ENCODE measurements around the gene NME5. TPM values are rescaled to one million over a fixed set of nuclear protein-coding genes. Genes with fewer than 3 reads are reported as not detected.

Gene NME5
- polyA plus RNA-seq, 12 donors = 0.72 to 1.6 (median 1.1) TPM; not detected in 2

DNA sequence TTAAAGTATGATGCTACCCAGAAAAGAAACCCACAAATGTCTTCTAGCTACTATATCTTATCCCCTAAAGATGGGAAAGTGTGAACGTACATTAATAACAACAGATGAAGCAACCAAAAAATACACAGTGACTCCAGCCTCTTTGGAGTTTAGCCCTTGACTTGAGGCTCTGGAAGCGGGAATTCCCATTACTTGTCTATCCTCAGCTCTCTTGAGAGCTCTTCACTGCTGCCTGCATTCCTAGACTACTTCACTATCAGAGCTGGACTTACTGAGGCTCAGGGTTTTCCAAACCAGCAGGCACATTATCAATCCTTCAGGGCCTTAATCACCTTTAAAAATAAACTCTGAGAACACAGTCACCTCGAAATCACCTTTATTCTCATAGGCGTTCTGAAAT lies 1.0 kb upstream of the NME5 start:
- DNase-seq = no peak

DNA sequence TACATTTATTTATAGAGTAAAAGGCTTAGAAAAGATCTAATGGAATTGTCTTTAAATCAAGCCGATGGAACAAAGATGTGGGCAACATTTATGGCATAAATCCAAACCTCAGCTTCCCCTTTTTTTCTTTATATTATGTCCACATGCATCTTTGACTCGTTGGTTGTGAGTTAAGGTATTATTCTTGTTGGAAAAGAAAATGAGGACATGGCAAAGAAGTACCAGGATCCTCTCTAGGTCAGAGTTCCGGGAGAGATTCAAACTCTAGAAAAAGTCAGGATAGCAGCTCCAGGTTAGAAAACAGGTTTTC lies 508 bp upstream of the NME5 start:
- no peak for DNase-seq

DNA sequence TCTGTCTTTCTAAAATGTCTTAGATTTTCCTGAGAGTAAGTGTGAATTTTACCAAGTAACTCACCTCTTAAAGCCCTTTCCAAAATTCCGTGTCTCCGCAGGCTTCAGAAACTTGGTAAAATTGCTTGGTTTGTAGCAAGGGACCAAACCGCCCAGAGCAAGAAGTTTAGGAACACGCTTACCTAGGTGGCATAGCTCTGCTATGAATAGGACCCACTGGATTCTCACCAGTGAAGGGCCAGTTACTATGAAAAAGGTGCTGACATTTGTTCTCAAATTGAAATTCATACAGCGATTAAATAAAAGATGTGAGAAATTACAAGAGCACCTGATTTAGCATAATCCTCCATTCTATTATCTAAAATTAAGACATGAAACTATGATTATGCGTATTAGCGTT lies 6.7 kb downstream of the NME5 start:
- DNase-seq = no peak

DNA sequence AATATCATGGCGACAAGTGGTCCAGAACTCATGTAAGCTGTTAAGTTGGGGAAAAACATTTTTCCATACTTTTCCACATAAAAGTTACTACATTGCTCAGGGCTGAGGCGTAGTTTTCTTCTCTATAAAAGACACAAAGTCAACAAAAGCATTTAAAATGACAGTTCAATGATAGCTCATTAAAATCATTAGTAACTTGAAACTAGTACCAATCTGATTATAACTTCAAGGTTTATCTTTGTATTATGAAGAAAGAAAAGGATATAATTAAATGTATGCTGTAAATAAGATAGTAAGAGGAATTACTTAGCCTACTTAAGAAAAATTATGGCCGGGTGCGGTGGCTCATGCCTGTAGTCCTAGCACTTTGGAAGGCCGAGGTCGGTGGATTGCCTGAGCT lies 9.9 kb downstream of the NME5 start:
- DNase-seq = no peak

DNA sequence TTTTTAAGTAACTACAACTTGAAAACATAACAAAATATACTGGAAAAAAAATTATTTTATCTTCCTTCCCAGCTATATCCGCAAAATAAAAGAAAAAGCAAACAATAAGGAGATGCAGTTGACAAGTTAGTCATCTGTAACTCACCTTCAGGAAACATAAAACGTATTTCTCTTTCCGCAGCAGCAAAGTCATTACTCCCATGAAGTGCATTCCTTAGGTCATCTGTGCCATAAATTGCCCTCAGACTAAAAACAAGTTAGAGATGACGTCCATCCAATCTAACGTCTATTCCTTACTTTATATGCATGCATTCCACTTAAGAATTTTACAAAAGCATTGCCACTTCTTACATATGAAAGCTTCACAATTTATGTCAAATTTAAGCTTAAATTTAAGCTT lies 10.9 kb downstream of the NME5 start:
- DNase-seq = no peak

DNA sequence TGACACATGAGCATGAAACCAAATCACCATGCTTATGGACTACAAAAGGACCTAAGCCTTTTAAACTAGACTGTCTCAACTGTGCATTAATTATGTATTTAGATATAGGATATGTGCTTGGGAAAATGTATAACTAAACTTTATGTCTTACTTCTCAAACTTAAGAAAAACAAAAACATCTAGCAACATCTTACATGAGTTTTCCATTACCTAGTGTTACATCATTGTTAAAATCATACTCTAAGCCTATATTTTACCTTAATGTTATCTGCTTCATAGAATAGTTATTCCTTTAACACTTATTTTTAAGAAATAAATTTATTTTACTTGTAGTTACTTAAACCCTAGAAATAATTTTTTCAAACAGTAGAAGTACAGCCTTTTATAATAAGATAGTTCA lies 24.0 kb downstream of the NME5 start:
- no peak for DNase-seq

DNA sequence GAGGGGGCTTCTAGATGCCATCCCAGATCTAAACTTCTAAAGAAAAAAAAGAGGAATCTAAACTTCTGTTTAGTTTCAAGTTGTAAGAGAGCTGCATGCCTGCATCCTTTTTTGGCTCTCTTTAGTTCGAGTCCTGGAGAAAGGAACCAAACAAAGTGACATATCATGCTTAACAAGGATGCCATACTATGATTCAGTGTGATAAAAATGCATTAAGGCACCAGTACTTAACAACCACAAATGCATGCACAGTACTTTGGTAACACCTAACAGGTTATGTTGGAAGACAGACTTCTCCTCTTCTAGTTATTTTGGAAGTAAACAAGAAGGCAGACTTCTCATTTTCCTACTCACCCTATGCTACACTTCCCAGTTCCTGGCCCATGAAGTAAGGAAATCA lies 27.3 kb downstream of the NME5 start:
- no peak for DNase-seq

DNA sequence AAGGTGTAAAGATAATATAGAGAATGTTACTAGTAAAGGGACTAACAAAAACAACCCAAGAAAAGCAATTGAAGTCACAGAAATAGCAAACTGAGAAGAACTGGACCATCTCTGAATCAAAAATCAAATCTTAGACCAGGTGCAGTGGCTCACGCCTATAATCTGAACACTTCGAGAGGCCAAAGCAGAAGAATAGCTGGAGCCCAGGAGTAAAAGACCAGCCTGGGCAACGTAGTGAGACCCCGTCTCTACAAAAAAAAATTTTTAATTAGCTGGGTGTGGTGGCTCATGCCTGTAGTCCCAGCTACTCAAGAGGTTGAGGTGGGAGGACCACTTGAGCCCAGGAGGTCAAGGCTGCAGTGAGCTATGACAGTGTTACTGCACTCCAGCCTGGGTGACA lies 28.0 kb downstream of the NME5 start:
- no peak for DNase-seq

DNA sequence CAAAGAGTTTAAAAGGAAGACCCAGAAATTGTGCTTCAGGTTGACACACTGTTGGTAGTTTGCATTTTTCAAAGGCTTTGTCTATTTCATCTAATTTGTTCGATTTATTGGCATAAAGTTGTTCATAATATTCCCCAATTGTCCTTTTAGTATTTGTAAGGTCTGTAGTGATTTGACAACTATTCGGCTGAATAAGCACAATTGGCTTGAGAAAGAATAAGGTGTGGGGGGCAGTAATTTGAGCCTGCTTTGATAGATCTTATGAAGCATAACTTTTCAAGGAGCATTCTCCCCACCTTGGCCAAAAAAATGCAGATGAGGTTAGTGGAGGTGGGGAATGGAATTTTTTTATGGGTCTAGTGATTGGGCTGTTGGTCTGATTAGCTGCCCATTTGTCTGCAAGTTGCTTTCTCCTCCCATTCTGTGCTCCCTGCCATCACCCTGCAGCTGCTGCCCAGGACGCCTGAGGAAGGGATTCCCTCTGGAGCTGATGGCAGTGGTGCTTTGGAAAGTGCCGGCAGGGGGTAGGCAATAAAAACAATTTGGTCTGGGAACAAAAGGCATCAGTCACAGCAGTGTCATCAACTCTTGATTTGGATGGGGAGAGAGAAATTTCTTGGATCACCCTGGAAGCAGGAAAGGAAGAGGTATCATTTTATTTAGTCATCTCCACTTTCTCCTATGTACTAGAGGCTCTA lies 28.8 kb downstream of the NME5 start:
- no peak for DNase-seq

DNA sequence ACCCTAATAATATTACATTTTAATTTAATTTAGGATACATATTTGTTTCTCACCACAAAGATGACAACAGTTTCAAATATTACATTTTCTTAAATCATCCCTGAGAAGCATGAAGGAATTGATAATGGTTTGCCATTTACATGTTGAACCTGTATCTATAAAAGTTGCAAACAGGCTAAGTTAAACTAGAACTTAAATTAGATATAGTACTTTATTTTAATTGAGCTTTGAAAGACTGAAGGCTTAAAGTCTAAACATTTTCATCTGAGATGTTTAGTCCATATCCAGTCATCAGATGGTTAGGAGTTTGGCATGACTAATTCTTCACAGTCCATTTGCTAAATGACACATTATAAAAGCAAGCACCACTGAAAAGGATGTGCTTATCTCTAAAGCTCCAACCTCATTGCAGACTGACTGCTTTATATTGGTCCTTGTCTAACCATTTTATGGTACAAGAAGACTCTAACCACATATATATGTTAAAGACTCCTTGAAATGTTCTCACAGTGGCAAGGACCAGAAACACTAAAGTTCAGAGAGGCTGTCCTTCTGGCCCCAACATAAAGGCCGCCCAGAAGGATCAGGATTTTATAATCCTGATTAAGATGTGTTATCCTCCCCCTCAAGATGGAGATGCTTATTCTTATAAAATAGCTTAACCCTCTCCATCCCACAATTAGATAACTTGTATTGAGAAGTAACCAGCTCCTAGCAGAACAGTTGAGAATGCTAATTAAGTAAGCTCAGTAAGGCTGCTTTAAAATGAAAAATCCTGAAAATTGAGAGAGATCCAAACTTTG lies 29.6 kb downstream of the NME5 start:
- no peak for DNase-seq

DNA sequence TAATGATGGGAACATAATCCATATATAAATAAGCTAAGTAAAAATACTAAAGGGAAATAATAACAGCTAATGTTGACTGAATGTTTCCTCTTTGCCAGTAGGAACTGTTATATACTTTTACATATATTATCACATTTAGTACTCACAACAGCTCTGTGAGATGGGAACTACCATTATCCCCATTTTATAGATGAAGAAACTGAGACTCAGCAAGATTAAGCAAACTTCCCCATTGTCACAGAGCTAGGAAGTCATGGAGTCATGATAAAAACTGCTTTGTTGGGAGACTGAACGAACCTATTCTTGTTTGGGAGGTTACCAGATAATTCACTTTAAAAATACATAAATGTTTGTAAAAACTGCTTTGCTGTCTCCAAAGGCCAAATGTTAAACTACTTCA lies 32.0 kb downstream of the NME5 start:
- no peak for DNase-seq

DNA sequence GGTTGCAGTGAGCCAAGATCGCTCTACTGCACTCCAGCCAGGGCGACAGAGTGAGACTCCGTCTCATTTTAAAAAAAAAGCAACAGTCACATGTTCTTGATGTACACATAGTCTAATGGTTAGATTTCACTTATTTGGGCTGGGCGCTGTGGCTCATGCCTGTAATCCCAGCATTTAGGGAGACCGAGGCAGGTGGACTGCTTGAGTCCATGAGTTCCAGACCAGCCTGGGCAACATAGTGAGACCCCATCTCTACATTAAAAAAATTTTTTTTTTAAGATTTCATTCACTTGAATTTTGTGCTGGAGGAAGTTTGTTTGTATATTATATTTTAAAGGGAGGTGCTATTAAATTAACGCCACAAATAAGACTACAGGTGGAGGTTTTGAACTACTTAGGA lies 33.5 kb downstream of the NME5 start:
- DNase-seq = no peak

DNA sequence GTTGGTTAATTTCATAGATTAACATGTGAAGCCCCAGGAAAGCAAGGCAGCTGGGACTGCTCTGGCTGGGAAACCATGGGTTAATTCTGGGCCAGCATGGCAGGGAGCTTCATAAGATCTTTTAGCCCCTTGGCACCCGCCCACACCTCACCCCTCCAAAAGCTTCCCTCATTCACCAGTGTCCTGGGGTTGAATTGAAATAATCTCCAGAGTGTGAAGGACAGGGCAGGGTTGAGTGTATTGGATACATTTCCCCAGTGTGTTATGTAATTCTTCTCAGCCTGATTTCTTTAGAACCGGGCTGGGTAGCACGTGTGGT lies 36.0 kb downstream of the NME5 start:
- DNase-seq = no peak

DNA sequence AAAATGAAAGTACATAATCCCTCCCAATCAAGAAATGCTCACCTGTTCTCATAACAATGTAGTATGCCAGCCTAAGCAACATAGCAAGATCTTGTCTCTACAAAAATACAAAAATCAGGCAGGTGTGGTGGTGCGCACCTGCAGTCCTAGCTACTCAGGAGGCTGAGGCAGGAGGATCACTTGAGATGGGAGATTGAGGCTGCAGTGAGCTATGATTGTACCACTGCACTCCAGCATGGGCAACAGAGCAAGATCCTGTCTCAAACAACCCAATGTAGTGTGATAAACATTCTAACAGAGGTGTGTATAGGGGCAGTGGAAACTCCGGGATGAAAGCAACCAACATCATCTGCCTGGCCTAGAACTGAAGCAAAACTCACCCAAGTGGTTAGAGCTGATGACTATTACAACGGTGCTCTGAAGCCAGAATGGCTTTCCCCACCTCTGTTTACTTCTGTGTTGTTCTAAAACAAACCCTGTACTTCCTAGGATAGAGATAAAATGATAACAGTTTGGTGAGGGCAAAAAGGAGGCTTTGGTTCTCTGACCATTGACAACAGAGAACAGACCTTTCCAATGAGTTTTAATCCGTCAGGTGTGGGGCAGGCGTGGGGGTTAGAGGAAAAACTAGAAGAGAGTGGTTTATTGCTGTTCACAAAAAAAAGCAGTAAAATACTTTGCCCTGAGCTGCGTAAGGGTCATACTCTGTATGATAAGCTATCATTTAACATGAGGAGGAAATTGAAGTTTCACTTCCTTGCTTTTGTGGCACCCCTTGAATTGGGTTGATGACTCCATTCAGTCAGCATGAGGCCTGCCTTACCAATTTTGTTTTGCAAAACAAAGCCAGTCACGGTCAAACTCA lies 36.5 kb downstream of the NME5 start:
- DNase-seq = no peak

DNA sequence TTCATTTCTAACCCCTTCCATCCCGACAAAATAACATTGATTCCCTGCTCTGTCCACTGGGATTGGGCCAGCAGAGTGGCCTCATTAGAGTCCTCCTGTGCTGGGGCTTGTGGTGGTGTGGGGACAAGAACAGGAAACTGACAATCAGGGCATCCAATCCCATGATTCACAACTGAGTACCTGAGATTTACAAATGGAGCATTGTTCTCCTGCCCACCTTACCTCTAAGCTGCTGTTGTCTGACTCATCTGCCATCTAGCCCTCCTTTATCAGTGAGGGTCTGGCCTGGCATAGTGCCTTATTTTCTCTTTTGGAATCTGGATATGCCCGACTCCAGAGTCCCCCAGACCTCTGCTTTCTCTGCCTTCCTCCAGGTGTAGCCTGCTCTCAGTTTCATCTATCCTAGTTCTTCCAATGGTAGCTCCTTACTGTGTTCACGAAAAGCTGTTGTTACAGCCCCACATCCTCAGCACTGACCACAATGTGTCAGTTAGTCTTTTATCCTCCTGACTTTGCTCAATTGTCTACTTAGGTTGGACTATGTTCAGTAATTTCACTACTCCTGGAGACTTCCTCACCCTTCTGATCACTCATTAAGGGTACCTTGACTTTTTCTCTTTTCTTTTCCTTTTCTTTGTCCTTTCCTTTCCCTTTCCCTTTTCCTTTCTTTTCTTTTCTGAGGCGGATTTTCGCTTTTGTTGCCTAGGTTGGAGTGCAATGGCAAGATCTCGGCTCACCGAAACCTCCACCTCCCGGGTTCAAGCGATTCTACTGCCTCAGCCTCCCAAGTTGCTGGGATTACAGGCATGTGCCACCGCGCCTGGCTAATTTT lies 42.0 kb downstream of the NME5 start:
- no peak for DNase-seq

DNA sequence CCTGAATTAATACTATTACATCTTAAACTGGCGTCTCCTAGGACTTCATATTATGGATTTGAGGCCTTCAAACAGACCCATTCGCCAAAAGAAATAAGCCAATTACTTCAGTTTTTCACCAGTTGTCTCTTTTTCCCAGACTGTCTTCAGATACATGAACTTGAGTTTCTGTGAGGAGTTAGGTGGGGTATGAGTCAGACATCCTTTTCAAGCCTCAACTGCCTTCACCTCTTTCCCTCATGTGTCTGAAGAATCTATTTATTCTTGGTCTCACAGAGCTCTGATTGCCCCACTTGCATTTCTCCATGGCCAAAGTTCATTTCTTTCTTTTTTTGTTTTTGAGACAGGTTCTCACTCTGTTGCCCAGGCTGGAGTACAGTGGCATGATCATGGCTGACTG lies 42.9 kb downstream of the NME5 start:
- no peak for DNase-seq

DNA sequence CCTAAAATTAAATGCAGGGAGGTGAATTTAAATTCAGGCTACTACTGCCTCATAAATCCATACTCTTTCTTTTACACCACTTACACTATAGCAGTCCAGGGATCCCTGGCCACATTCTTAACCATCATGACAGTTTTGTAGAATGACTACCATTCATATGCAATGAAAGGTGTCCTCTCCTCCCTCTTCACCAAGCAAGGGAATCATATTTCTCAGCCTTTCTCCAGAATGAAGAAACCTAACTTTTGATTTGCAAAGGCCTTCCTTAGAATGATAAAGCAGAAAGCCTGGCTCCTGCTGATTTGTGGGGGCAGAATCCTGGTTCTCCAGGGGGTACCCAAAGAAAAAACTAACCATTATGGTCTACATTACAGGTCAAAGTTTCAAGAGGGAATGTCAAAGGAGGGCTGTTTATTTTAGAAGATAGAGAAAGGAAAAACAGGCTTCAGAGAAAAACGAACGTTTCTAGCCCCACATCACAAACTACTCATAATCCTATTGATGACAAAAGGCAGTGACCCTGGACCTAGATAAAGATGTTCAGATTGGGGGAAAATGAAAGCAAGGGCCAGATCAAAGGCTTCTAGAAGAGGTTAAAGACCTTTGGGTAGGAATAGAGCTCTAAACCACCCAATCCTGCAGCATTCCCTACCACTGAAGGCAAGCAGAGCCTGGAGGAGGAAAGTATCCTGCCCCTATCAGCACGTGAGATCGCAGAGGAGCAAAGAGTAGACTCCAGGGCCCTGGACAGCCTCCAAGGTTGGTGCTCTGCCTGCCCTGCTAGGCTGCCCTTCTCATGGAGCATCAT lies 43.9 kb downstream of the NME5 start:
- DNase-seq = no peak

DNA sequence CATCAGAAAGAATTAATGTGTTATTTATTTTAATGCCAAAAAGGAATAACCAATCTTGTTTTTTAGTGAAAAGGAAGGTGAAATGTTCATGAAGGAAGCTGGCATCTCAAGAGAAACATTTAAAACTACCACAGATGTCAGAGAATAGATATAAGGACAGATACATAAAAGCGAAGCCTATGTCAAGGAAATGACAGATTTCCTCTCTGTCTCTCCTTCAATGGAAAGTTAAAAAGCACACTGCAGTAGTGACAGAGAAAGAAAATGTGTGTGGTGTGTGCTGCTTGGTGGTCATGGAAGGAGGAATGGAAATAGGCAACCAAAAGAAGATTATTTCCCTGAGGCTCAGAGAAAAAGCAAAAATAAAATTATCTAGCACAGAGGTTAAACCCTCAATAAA lies 46.2 kb downstream of the NME5 start:
- DNase-seq = no peak

DNA sequence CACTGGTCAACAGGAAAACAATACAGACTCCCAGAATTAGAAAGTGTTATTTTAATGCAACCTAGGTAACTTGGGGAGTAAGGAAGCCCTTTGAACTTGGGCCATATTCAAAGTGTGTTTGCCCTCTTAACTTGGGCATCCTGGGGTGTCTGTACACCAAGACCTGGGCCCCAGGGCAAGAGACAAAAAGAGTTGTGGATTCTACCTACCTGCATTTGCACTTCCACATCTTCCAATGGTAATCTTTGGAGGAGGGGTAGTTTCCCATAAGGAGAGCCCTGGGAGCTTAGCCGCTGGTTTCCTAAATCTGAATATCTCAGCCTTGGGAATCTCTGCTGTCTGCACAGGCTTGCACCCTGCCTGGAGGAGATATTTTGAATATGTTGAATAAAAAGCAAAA lies 46.9 kb downstream of the NME5 start:
- no peak for DNase-seq

DNA sequence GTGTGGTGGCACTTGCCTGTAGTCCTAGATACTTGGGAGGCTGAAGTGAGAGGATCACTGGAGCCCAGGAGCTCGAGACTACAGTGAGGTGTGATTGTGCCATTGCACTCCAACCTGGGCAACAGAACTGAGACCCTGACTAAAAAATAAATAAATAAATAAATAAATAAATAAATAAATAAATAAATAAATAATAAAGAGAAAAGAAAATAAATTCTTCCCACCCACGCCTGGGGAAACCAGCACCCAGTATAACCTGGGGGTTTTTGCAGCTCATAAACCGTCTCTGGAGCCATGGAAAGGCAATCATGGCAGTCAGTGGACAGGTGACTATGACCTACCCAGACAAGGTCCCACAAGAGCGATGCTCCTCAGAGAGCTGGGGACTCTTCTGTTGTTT lies 47.5 kb downstream of the NME5 start:
- DNase-seq = no peak

DNA sequence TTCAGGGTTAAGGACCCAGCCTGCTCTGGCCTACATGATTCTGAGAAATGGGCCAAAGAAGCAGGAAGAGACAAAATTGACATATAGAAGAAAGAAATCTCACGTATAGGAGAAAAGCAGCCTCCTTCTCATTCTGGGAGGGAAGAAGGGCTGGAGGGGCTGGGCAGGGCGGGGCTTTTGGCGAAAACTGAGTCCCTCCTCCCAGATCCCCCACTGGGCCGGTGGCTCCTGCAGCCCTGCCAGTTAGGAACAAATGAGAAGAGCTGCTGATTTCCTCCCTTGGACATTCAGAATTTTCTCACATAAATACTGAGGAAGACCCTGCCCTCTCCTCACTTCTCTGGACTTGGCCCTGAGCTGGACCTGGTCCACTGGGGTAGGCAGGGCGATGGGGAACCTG lies 55.5 kb downstream of the NME5 start, which contains the start of gene WNT8A:
Gene WNT8A, plus strand, starts transcription at position 332 of the 400 bp plus-strand sequence. CDS start 95 bp downstream, outside the sequence.
- DNase-seq = no peak
